Nucleus accumbens (tissue), 56 donors: ENCODE results near the gene NEK3.
"Not testable (repeated sequence)": the region's sequence is repeated elsewhere in the genome, so short reads cannot be mapped to it uniquely, and the experiment has no call there.

Source experiments
- DNase-seq, 56 donors: peaks; one replicate each; lab custom pipeline; 2025; lab: John Stamatoyannopoulos, UW

Gene NEK3

GRCh38 chr13:52159159-52159982 lies at the start of gene NEK3:
Gene NEK3, minus strand, starts transcription at chr13:52159597. Its CDS starts 3,406 bp downstream, at chr13:52156191.
- peak in 51 of 56 donors; percentile 10 to 80 (median 54) for DNase-seq

- not testable (repeated sequence) for DNase-seq
Observed at GRCh38 chr13:52208384-52208783, 49.0 kb upstream of the NEK3 start.

GRCh38 chr13:52207896-52208295 lies 48.5 kb upstream of the NEK3 start:
- DNase-seq: not testable (repeated sequence)

- DNase-seq: not testable (repeated sequence)
Observed at GRCh38 chr13:52207337-52207736, 47.9 kb upstream of the NEK3 start.

GRCh38 chr13:52204546-52204945 lies 45.1 kb upstream of the NEK3 start:
- not testable (repeated sequence) for DNase-seq

GRCh38 chr13:52203864-52204263 lies 44.5 kb upstream of the NEK3 start:
- not testable (repeated sequence) for DNase-seq

DNA sequence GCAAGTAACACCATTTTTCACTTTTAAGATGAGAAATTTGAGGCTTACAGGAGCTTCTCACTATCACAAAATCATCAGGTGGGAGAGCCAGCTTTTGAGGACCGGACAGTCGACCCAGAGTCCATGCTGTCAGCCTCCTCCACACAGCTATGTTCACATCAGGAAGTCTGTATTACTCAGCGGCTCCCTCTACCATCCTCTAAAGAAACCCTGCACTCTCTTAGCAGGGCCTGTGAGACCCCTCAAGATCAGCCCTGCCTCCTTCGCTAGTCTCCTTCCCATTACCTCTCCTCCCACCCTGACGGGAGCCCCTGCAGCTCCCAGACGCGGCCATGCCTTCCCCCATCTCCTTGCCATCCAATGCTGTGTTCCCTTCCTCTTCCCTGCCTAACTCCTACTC lies 43.1 kb upstream of the NEK3 start:
- not testable (repeated sequence) for DNase-seq

DNA sequence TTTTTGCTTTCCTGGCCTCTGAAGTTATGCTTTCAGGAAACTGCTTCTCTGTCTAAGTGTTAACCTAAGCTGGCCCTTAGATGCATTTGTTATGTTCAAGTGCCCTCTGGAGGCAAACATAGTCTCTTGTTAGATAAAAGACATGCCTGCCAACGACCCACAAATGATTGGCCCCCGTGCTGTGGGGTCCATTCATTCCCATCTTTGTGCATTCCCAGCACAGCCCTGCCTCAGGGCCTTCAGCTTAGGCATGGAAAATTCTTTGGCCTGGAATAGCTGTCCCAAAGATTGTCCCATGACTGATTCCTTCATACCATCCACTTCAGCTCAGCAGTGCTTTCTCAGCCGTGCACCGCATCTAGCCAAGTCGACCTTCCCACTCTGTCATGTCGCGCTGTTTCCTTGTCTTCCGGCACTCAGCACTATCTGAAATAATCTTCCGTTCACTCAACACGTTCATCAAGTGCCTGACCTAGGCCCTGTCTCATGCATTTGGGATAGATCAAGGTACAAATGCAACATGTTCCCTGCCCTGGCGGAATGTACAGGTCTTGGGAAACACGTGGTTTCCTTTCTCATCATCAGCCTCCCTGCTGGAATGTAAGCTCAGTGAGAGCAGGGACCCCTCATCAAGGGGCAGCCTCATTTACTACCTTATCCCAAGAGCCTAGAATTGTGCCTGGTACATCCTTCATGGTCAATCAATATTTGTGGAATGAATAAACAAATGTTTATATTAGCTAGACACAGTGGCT lies 42.2 kb upstream of the NEK3 start:
- peak in 38 of 56 donors; percentile 1 to 81 (median 30) for DNase-seq

GRCh38 chr13:52195401-52195837 lies 36.0 kb upstream of the NEK3 start:
- peak in 44 of 56 donors; percentile 8 to 70 (median 38) for DNase-seq

DNA sequence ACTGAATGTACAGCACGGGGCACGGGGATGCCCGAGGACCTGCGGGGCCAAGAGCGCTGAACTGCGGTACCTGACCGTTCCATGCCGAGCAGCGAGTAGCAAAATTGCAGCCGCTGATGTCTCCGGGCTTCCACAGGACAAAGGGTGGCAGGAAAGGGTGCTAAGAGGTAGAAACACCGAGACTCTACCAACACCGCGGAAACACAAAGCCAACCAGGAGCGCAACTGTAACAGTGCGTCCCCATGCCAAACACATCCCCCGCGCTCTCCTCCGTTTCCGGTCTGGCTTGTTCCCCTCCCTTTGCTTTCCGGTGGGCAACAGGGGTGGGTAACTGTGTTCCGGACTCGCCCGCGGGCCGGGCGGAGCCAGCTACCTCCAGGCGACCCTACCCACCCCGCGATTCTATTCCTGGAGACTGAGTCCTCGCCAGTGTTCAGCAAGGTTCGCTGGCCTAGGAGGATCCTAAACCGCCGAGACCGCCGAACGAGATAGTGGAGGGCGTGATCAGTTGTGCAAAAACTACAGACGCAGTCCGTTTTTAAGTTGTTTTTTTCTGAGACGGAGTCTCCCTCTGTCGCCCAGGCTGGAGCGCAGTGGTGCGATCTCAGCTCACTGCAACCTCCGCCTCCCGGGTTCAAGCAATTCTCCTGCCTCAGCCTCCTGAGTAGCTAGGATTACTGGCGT lies 34.9 kb upstream of the NEK3 start:
- DNase-seq: peak; percentile 22 to 92 (median 82)

GRCh38 chr13:52193587-52194183 lies 34.3 kb upstream of the NEK3 start:
- DNase-seq: not testable (repeated sequence)

DNA sequence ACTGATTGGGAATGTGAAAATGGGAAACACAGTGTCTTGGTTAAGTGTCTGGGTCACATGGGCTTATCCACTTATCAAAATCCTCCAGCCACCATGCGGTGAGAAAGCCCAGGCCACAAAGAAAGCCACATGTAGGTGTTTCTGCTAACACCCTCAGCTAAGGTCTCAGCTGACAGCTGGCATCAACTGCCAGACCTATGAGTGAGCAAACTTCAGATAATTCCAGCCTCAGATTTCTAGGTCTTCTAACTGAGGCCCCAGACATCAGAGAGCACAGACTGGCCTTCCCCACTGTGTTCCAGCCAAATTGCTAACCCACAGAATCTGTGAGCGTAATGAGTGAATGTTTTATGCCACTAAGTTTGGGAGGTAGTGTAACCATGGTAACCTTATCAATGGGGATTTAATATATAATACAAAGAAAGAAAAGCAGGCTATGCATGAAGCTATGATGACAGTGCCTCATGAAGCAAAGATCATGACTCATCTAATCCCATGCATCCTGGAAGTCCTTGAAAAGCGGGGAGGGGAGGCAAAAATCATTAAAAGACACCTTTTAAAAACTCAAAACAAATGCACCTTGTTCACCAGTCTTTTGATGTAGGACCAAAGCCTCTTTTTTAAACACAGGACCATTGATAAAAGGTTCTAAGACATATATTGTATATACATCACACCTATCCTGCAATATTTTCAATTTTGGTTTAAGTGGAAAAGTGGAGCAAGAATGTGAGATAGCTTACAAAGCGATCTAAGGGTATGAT lies 28.2 kb upstream of the NEK3 start:
- DNase-seq: not testable (repeated sequence)

DNA sequence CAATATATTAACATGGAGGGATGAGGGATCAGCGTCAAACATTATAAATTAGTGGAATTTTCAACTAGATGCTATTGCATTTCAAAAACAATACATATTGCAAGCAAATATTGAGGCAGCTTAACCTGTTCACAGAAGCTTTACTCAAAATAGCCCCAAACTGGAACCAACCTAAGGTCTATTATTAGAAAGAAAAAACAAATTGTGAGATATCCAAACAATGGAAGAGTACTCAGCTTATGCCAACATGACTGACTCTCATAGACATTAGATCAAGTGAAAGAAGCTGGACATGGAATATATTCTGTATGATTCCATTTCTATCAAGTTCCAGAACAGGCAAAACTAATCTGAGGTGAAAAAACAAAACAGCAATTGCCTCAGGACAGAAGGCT lies 27.6 kb upstream of the NEK3 start:
- no peak for DNase-seq

DNA sequence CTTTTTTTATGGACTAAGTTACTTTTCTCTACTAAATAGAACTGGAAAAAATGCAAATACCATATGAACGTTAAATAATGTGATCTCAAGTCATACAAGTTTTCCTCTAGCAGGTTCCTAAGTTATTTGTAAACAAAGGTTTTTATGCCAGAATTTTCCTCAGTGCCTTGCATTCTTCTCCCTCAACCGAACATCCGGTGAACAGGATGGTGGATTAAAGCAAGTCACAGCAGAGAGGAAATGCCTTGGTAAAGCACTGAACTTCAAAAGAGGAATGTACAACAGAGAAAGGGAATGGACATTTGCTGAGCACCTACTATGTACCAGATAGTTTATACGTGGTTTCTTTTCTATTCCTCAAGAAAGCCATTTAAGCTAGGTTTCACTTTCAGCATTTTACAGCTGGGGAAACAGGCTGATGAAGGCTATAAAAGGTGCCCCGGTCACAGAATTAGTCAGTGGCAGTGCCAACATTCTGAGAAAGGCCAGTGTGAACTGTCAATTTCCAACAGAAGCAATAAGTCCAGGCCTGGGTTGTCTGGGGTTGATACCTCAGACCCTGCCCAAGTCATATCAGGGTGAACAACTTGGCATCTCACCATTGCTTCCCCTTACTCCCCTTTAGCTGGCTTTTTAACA lies 22.0 kb upstream of the NEK3 start:
- DNase-seq: not testable (repeated sequence)

GRCh38 chr13:52179925-52180324 lies 20.5 kb upstream of the NEK3 start:
- no peak for DNase-seq

DNA sequence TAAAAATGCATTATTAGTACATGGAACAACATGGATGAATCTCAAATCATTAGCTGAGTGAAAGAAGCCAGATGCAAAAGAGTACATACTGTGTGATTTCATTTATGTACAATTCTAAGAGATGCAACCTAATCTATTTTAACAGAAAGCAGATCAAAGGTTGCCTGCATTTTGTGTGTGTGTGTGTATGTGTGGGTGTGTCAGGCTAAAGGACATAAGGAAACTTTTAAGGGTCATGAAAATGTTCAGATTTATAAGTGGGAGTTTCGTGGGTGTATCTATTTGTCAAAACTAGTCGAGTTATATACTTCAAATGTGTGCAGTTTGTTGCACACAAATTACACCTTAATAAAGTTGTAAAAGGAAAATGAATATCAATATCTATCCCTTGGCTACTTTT lies 17.9 kb upstream of the NEK3 start:
- no peak for DNase-seq

- not testable (repeated sequence) for DNase-seq
Observed at GRCh38 chr13:52173970-52174369, 14.6 kb upstream of the NEK3 start.

DNA sequence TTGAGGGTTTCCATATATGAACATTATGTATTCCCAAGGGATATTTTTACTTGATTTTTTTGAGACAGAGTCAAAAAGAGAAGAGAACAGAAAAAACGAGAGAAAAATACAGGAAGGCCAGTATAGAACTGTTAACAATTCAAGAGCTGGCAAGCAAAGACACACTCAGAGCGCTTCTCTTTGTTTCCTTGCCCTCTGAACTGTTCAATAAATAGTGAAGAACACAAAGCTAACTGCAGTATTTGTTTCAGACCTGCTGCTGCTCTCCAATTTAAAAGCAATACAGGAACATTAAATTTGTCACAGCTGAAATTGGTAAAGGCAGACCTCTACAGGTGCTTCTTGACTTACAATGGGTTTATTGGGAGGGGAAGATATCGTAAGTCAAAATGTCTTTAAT lies 14.0 kb upstream of the NEK3 start:
- no peak for DNase-seq

DNA sequence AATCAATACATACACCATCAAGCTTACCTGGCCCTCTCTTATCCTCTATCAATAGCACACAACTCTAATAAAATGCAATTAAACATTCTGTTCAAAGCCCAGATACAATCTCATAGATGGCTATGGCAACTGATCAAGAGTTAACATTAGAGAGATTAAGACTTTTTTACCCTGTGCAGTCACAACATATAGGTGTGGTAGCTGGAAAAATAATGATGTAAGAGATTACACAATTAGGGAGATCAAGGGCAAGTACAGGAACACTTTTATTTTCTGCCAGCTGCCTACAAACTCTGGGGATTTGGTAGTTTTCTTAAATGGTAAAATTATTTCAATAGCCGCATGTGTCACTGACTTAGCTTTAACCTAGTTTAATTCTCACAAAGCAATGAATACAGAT lies 12.3 kb upstream of the NEK3 start:
- DNase-seq: not testable (repeated sequence)
